ENCODE results near the gene CHRM1.

The CHRM1 gene

DNA sequence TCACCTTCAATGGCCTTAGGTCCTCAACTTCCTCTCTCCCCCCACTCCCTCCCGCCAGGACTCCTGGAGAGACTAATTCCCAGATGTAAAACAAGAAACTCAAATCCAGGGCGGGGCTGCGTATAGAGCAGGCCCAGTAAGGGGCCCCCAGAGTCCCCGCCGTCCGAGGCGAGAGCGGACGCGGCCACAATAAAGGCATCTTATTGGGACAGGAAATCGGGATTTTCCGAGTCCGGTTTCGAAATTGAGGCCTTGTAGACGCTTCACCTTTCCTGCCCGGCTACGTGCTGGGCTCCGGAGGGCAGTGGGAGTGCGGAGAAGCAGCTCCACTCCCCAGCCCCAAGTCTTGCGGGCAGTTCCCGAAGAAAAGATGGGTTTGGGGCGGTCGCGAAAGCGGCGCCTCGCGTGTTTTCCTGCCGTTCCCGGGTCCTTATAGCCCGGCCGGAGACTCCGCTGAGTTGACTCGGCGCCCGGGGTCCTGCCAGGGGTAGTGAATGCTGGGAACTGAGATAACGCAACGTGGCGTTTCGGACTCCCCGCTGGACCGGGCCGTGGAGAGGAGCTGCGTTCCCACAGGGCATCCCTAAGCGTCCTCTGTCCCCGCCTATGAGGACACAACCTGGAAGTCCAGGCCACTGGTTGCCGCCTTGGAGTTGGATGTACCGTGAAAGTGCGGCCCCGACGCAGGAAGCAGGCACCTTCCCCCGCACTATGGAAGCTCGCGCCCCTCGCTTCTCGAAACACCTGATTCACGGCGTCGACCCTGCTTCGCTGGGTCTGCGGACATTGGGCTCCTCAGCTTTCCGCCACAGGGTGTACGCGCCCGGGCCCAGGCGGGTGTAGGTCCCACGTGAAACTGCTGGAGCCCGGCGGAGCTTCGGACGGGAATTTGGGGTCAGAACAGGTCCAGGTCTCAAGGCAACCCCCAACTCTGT, 4.8 kb upstream of the CHRM1 start:
- no peak for DNase-seq (ENCODE audit: low read depth)

DNA sequence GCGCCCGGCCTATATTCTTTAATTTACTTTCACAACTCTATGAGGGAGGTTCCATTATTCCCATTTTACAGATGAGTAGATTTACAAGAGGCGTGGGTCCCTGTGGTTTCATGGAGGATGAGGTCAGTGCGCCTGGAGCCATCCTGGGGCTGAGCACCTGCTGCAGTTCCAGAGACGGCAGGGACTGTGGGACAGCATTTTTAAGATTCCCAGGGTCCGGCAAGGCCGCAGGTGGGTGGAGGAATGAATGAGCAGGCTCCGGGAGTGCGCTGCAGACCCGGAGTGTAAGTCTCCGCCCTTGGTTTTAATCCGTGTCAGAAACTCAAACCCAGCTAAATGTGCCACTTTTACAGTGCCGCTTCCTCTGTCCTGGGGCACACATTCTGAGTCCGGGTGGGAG, 4.1 kb upstream of the CHRM1 start:
- DNase-seq (ENCODE audit: low read depth), result no peak

DNA sequence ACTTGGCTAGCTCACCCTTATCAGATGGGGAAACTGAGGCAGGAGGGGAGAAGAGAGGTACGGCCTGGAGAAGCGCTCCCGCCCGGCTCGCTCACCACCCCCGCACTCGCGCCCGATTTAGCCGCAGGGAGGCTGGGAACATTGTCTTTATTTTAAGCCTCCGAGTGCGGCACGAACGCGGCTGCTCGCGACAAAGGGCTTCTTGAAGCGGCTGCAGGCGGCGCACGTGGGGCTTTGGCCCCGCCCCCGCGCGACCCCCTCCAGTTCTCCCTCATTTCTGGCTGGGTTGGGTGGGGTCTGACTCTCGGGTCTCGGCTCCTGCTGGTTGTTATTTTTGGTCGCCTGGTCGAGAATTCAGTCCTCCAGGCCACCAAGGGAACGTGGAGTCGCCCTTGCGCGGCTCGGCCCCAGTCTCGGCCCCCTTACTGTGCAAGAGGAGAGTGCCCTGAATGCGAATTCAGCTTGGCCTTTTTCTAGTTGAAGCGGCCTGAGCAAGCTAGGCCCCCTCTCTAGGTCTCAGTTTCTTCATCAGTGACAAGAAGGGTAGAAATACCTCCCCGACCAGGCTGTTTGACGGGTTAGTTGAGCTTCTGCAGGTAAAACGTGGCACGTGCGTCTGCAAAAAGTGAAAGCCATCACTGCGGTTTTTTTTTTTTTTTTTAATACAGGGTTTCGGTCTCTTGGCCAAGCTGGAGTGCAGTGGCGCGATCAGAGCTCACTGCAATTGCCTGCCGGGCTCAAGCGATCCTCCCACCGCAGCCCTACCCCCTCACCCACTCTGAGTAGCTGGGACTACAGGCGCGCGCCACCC, 2.6 kb upstream of the CHRM1 start:
- DNase-seq (ENCODE audit: low read depth), result no peak

DNA sequence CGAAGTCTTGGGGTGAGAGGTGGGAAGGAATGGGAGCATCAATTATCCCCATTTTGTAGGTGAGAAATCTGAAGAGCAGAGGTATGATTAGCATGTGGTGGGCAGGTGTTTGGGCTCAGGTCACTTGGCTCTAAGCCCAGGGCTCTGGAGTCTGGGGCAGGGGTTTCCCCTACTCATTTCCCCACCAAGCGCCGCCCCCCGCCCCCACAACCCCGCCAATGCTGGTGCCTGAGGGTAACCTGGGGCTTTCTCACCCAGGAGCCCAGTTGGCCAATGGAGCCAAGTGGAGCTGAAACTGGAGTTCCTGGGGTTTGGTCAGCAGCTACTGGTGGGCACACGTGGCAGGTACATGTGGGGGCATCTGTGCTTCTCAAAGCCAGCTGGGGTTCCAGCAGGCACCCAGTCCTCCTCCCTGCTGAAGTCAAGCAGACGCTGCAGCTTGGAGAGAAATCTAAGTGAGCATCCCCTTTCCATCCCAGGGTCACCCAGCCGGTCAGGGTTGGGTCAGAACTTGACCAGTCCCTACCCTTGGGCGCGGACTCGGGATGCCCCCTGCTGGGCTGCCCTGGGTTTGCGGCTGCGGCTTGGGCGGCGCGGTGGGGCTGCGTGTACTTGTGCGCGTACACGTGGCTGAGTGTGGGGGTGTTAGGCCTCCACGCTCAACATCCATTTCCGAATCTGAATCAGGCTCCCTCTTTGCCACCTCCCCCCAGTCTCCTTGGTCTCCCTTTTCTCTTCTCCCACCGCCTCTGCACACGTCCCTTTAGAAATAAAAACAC, 1.7 kb upstream of the CHRM1 start:
- no peak for DNase-seq (ENCODE audit: low read depth)

DNA sequence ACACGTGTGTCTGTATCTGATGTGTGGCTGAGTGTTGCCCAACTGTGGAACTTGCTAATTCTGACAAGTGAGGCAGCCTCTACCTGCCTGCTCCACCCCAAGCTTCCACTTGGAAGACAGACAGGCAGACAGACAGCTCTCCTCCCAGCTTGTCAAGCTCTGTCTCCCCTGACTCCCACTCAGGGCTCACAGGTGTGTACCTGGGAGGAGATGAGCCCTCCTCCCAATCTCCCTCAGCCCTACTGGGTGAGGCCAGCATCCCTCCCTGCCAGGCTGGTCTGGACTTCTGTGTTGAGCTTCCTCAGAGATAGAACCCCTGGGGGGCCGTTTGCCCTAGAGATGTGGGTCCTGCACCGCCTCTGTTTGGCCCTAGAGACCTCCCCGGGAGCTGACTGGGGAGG, 1.0 kb upstream of the CHRM1 start:
- DNase-seq (ENCODE audit: low read depth), result no peak

DNA sequence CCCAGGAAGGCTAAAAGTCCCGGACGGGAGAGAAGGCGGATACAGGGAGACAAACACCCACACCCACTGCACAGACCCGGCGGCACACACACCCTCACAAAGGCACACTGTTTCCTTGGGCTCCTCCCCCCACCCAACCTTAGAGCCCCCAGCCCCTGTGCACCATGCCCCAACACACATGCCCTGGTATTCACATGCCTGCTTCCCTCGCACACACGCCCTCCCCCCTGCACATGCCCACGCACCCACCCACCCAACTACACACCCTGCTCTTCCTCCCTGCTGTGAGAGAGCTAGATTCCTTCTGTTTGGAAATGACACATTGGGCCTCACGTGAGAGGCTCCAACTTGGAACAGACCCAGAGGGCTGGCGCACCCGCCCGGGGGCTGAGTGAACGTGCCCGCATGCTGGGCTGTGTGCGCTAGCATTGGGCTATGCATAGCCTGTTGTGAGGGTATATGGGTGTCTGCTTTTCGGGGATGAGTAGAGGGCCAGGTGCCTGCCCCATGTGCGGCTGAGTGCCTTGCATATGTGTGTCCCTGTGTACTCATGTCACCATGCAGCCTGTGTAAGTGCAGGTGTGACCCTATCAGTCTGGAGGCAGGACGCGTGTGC, 518 bp upstream of the CHRM1 start:
- no peak for DNase-seq (ENCODE audit: low read depth)

DNA sequence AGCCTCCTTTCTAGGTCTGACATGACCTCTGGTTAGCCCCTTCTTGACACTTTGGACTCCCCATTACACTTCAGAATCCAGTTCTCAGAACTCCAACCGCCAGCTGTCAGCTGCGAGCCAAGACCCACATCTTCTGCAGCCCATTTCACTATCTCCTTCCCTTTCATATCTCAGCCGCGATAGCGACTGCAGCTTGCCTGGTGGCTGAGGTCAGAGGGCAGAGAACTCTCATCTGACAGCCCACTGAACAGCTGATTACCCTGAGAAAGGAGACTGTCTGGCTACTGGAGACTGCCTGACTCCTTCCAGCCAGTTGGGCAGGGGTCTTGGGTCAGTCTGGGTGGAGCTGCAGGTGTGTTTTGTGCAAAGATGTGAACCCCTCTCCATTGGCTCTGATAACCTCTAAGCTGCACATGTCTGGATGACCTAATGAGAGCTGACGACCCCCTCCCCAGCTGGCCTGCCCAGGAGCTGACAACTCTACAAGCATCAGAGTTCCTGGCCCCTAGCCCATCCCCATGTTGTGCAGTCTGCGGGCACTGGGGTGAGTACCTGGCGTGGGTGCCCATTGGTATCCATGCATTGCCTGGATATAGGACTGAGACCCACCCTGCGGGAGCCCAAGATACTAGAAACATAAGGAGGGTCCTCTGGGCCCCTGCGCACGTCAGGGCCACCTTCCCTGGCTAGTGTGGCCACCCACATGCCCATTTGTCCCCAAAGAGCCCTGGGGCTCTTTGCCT, 1.1 kb downstream of the CHRM1 start:
- DNase-seq (ENCODE audit: low read depth), result no peak

DNA sequence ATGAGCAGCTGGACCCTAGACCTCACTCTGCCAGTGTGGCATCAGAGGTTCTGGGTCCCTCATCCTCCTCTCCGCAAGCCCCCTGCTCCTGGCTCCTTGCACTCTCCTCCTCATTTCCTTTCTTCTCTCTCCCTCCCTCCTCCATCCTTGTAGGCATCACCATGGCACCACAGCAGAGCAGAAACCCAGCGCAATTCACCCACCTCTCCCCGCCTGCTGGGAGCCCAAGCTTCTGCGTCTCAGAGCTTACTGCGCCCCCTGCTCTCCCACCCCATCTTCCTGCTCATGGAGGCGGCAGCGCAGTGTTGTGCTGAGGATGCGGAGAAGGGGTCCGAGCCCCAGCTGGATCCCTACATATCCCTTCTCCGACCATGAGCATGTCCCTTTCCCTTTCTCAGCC, 1.7 kb downstream of the CHRM1 start:
- DNase-seq (ENCODE audit: low read depth), result no peak

DNA sequence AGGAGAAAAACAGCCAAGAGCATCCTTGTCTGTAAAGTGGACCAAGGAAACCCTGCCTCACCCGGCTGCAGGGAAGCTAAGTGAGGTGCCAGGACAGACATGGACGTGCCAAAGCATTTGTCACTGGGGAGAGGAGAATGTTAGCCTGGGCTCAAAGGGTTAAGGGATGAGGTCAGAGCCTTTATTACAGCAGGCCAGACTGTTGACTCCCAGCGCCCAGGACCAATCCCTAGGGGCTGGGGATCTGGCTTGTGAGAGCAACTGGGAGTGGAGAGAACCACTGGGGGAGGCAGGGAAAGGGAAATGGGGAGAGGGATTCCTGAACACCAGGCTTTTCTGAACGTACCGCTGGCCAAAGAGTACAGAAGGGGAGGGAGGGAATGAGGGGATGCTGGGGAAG, 2.6 kb downstream of the CHRM1 start:
- DNase-seq (ENCODE audit: low read depth), result no peak

DNA sequence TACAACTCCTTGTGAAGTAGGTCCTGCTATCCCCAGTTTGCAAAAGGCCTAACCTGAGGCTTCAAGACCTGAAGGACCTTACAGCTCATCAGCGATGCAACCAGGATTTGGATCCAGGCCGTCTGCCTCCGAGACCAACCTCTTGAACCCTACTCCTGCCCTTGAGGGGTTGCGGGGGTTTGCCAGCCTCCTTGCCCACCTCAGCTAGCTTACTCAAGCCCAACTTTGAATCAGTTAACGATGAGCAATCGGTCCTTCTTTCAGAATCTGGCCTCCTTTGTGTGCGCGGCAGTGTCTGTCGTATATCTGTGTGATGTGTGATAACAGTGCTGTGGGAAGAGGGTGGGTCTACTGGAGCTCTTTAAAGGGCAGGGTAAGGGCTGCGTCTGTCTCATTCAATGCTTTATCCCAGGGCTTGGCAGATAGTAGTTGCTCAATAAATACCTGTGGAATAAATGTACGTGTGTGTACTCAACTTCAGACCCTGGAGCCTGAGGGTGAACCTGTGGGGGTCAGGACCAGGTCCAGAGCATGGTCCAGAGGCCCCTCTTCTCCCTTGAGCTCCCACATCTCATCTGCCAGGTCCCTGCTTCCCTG, 3.2 kb downstream of the CHRM1 start:
- DNase-seq (ENCODE audit: low read depth), result no peak

DNA sequence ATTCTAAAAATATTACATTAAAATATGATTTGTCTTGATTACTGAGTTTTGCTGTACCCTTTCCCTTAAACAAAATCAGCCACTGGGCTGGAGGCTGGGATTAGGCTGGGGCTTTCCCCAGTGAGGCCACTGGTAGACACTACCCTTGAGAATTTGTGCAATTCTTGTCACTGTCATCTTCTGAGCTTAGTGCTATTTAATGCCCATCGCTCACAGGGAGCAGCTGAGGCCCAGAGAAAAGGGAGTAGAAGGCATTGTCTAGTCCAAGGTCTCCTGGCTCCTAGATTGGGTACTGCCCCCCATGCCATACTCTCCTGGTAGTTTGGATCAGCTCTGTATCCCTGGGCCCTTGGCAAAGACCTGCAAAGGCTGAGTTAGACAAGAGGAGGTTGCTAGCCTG, 6.7 kb downstream of the CHRM1 start:
- DNase-seq (ENCODE audit: low read depth), result no peak

DNA sequence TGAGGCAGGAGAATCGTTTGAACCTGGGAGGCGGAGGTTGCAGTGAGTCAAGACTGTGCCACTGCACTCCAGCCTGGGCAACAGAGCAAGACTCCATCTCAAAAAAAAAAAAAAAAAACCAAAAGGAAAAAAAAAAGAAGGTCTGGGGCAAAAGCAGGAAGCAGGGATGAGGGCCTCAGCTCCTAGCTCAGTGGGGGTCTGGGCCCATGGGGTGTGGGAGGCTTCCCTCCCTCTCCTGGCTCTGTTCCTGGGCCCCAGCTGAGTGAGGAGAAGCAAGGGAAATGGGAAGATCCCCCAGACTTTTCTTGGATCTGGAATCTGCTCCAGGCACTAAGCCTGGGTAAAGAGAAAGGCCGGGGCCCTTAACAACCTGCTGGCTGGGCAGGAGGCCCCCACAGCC, 8.9 kb downstream of the CHRM1 start:
- DNase-seq (ENCODE audit: low read depth), result no peak

DNA sequence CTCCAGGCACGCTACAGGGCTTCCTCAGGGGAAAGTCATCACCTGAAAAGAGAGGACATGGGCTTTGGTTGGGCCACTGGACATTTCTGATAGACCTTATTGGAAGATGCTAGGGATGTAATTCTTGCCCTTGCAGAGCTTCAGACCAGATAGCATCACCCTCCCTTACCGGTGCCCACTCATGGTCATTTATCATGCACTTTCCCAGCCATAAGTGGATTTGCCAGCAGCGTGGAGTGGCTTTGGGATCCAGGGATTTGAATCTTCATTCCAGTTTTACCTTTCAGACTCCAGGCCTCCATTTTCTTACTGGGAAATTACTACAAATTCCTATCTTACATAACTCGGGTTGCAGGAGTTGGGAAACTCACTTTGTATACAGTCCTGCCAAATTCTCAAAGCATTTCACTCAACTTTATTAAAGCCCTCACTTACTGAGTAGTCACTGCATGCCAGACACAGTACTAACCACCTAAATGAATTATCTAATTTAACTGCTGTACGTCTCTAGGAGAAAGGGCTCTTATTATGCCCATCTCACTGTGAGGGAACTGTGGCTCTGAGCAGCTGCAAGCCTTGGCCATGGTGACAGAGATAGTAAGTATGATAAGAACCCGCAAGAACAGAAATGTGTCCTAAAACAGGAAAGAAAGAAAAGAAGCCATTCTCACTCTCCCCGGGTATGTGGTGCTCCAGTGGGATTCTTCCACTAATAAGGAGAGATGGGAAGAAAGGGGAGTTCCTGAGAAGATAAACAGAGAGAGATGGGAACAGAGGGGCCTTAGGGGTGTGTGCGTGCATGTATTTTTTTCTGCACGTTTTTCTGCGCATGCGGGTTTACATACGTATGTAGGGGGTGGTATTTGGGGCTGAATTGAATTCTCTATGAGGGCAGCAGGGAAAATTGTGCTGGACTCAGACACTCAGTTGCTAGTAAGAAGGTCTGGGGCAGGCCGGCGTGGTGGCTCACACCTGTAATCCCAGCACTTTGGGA, 9.7 kb downstream of the CHRM1 start:
- peak; percentile 25 for DNase-seq (ENCODE audit: low read depth)

DNA sequence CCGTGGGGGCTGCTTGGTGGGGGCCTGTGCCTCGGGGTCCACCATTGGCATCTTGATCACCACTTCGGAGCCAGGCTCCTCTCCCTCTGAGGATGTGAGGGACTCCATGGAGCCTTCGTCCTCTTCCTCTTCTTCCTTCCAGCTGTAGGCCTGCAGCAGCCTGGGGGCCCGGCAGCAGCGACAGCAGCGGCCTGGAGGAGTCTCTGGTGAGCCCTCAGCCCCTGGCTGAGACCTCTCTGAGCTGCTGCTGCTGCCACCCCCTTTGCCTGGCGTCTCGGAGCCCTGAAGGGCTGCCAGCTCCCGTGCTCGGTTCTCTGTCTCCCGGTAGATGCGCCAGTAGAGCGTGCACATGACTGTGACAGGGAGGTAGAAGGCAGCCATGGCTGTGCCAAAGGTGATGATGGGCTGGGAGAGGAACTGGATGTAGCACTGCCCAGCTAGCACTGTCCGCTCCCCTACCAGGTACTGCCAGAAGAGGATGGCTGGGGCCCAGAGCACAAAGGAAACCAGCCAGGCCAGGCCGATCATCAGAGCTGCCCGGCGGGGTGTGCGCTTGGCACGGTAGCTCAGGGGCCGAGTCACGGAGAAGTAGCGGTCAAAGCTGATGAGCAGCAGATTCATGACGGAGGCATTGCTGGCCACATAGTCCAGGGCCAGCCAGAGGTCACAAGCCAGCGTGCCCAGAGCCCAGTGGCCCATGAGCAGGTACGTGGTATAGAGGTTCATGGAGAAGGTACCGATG, 10.9 kb downstream of the CHRM1 start:
- DNase-seq (ENCODE audit: low read depth), result no peak

DNA sequence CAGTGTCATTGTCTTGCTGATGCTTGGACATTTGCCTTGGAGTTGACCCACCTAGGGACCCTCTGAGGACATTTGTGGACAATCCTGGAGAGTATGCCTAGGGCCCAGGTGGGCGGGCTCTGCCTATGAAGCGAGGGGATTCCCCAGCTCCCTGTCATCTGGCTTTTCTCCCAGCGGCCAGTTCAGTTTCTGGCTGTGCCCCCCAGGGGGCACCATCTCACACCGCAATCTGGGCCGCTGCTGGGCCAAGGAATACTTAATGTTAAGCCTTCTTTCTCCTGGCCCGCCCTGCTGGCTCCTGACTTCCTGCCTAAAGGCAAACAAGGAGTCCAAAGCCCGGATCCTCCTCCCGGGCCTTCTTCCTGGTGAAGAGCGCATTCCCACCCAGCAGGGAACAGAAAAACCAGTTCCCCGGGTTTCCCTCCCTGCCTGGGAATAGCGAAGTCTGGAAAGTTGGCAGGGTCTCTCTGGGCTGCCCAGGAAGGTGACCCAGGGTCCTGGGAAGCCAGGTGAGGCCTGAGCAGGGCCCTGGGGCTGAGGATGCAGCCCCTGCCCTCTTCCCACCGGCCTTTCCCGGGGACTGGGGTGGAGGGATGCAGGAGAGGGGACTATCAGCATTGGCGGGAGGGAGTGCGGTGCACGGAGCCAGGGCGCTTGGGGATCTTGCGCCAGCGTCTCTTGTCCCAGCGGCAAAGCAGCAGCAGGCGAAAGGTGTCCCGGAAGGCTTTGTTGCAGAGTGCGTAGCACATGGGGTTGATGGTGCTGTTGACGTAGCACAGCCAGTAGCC, 11.9 kb downstream of the CHRM1 start:
- peak; percentile 73 for DNase-seq (ENCODE audit: low read depth)

DNA sequence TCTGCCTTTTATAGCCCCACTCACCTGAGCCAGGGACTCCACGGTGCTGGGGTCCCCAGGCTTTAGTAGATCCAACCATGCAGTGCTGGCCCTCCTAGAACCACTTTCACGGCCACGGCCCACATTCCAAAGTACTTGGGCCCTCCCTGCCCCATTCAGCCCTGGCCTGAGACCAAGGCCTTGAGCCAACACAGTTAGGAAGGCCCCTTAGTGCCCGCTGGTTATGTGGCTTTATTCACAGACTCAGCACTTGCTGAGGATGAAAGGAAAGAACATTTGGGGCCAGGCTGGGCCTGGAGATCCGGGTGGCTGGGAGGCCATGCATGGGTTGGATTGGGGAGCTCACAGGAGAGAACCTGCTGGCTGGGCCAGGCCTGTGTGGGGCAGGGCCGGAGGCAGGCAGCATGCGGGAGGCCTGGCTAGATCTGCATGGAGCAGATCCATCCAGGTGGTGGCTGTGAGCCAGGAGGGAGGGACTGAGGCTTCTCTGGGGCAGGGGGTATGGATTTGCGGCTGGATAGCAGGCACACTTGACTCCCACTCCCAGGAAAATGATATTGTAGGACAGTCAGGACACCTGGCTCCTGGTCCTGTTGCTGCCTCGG, 12.6 kb downstream of the CHRM1 start:
- DNase-seq (ENCODE audit: low read depth), result no peak

DNA sequence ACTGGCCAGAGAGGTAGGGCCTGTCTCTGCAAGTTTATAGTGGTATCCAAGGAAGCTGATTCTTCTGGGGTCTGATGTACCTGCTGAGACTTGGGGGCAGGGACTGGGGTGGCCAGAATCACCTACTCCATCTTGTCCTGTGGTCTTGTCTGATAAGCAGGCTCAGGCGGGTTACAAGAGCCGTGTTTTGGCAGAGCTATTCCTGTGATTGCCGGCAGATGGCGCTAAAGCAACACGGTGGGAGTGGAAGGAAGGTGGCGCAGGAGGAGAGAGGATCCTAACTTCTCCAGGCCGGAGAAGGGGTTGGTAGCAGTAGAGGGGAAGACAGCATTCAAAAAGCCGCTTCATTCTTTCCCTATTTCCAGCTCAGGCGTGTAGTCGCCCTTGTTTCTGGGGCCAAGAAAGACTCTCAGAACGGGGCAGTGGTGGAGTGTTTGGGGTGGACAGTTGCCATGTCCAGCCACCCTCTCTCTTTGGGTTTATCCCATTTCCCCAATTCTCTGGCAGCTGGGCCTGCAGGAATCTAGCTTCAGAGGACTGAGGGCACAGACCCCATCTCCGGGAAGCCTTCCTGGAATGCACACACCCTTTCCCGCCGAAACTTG, 15.1 kb downstream of the CHRM1 start:
- DNase-seq (ENCODE audit: low read depth), result peak; percentile 74

Measured in iris pigment epithelial cell (primary cell).